Cardiac muscle cell (in vitro differentiated cells and primary cell): ENCODE data around the gene ATXN8OS. TPM values are rescaled to one million over a fixed set of nuclear protein-coding genes. Genes with fewer than 3 reads are reported as not detected.

ENCODE experiments used
- DNase-seq, 2 donors: peaks; one replicate each; pipeline versions ENCODE4 v3.0.0 to v3.0.0-alpha.2; 2010 to 2017; ENCODE audit warnings: low read depth in 1 of 2, low spot score in 1 of 2
- H3K27ac ChIP-seq: fragments of 200-600 bp; sonication (generic); 2 replicates; pipeline ENCODE4 v1.5.1; 2016
- H3K27me3 ChIP-seq: fragments of 200-600 bp; sonication (generic); 2 replicates; pipeline ENCODE4 v1.6.0; 2016; ENCODE audit warnings: control low read depth
- H3K36me3 ChIP-seq: fragments of 200-600 bp; sonication (generic); 2 replicates; pipeline ENCODE4 v1.5.1; 2016; ENCODE audit warnings: control low read depth
- H3K4me1 ChIP-seq: fragments of 200-600 bp; sonication (generic); 2 replicates; pipeline ENCODE4 v1.8.1; 2017; ENCODE audit warnings: low read depth, mild to moderate bottlenecking, mixed run types
- H3K4me3 ChIP-seq: fragments of 200-600 bp; sonication (generic); 2 replicates; pipeline ENCODE4 v1.5.1; 2016; ENCODE audit warnings: mild to moderate bottlenecking
- H3K9me3 ChIP-seq: fragments of 200-600 bp; sonication (generic); 2 replicates; pipeline ENCODE4 v1.5.1; 2017; ENCODE audit warnings: low read depth, mild to moderate bottlenecking, control low read depth
- CTCF ChIP-seq: IDR thresholded peaks from 2 replicates; pipeline ENCODE4 v1.5.1; 2012; ENCODE audit warnings: low read depth, mild to moderate bottlenecking, low read length
- polyA plus RNA-seq: library from polyadenylated mRNA; unstranded; fragments of >200 nt; fragmentation: Nextera tagmentation; extraction: Ambion mirVana; gene quantifications from 2 replicates; pipeline ENCODE4 v1.2.1, GENCODE V29; 2016
- total RNA-seq: library from RNA; depleted of rRNA; stranded (reverse); fragments of >200 nt; gene quantifications from 2 replicates; pipeline ENCODE4 v1.2.3, GENCODE V29; 2016

The ATXN8OS gene
- total and polyA plus RNA-seq, 2 experiments from 2014 or later: not detected

- Histone ChIP-seq H3K4me1 (no peaks in the 10 kb centered on the region), H3K9me3 (no peaks in the 10 kb centered on the region), H3K36me3 (no peaks in the 10 kb centered on the region), H3K4me3 (no peak overlapping the region), H3K27ac (no peak overlapping the region), H3K27me3 (no peaks in the 10 kb centered on the region)
- no peak for DNase-seq
- TF ChIP-seq CTCF: no peak
These were observed 65.4 kb downstream of the ATXN8OS start for GRCh38 chr13:70172946-70173597.

- Histone ChIP-seq H3K27ac (no peak overlapping the region), H3K36me3 (no peaks in the 10 kb centered on the region), H3K27me3 (no peaks in the 10 kb centered on the region), H3K9me3 (no peaks in the 10 kb centered on the region), H3K4me3 (no peak overlapping the region), H3K4me1 (no peaks in the 10 kb centered on the region)
- TF ChIP-seq CTCF: no peak
- DNase-seq: no peak
These were observed 66.0 kb downstream of the ATXN8OS start for GRCh38 chr13:70173598-70173959.

- no peak for DNase-seq
- no peak for TF ChIP-seq CTCF
- no peak overlapping the region for H3K27ac ChIP-seq
These were observed 70.7 kb downstream of the ATXN8OS start for GRCh38 chr13:70178346-70178745.

More at GRCh38 chr13:70178346-70178745, 70.7 kb downstream of the ATXN8OS start:
- Histone ChIP-seq H3K4me3 (no peak overlapping the region), H3K4me1 (no peaks in the 10 kb centered on the region), H3K9me3 (no peaks in the 10 kb centered on the region), H3K36me3 (no peaks in the 10 kb centered on the region), H3K27me3 (no peaks in the 10 kb centered on the region)

Other genes starting within 250 kb of the ATXN8OS start
- gene KLHL1, start 626 bp downstream of the ATXN8OS start, total RNA-seq: not detected in 2 replicates
- gene KLHL1, start 626 bp downstream of the ATXN8OS start, polyA plus RNA-seq: not detected in 2 replicates